Skeletal muscle tissue (tissue), 4 donors: Measurements from ENCODE around the gene ANK2. TPM values are rescaled to one million over a fixed set of nuclear protein-coding genes. Genes with fewer than 3 reads are reported as not detected.

Source experiments
- H3K27ac ChIP-seq: one replicate; pipeline ENCODE4 v1.7.0; 2013; ENCODE audit warnings: mild to moderate bottlenecking, low read depth, low read length, inconsistent platforms
- H3K27me3 ChIP-seq, 3 donors: one replicate each; pipeline ENCODE4 v1.7.0; 2013; ENCODE audit warnings: low read length in 3 of 3; ENCODE audit not compliant: control insufficient read depth in 3 of 3, insufficient read depth in 3 of 3
- H3K36me3 ChIP-seq, 3 donors: one replicate each; pipeline ENCODE4 v1.7.0; 2013; ENCODE audit warnings: low read length in 3 of 3; ENCODE audit not compliant: control insufficient read depth in 3 of 3, insufficient read depth in 3 of 3
- H3K4me1 ChIP-seq, 3 donors: one replicate each; pipeline ENCODE4 v1.7.0; 2013; ENCODE audit warnings: low read length in 3 of 3, mild to moderate bottlenecking in 3 of 3; ENCODE audit not compliant: control insufficient read depth in 3 of 3, insufficient read depth in 3 of 3
- H3K4me3 ChIP-seq, 3 donors: one replicate each; pipeline ENCODE4 v1.7.0; 2013; ENCODE audit warnings: low read length in 3 of 3
- H3K9ac ChIP-seq, 3 donors: one replicate each; pipeline ENCODE4 v1.7.0; 2013; ENCODE audit warnings: low read length in 3 of 3, mild to moderate bottlenecking in 3 of 3, moderate library complexity in 2 of 3, low read depth in 1 of 3
- H3K9me3 ChIP-seq, 3 donors: one replicate each; pipeline ENCODE4 v1.7.0; 2013; ENCODE audit warnings: low read length in 3 of 3; ENCODE audit not compliant: control insufficient read depth in 3 of 3
- total RNA-seq: library from RNA; depleted of rRNA; stranded (reverse); fragments of >200 nt; gene quantifications from one replicate; pipeline ENCODE4 v1.2.3, GENCODE V29; 2014
- donor health status: Osteomylitis.

ANK2 gene
- total RNA-seq, 1 donor from 2014 or later: 383 TPM

DNA sequence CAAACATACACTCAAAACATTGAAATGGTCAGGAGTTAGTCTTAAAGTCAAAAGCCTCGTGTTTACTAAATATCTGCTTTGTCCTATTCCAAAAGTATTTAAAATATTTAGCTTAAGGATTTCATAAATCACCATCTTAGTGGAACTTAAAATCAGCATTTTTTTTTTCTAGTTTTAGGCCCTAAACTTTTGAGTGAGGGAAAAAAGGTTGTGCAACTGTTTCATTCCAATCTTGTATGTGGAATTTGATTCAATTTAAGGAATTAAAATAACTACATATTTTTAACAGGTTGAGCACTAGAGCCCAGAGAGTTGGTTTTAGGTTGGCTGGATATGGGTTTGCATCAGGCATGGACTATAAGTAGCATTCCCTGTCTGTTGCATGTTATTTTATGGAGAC lies 35.7 kb upstream of the ANK2 start:
- no peaks in the 10 kb centered on the region for H3K27me3 ChIP-seq
- H3K4me1 ChIP-seq: no peaks in the 10 kb centered on the region
- H3K9ac ChIP-seq: no peak overlapping the region
- no peaks in the 10 kb centered on the region for H3K36me3 ChIP-seq
- no peaks in the 10 kb centered on the region for H3K9me3 ChIP-seq
- H3K27ac ChIP-seq: no peak overlapping the region
- H3K4me3 ChIP-seq: no peak overlapping the region

DNA sequence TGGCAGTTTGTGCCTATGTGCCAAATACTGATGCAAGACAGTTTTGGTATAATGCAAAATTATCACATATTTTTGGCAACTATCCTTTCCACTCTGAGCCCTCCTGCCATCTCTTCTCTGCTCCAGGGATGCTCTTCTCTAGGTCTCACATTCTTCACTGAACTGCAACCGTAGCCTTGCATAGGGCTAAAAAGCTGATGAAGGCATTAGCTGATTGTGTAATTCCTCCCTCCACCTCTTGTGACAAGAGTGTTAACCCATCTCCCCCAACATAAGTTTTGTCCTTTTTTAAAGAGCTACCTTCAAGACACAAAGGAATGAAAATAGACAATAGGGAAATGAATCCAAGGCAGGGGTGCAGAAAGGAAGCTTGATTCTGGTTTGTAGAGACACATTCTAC lies 33.1 kb upstream of the ANK2 start:
- Histone ChIP-seq H3K36me3 (no peaks in the 10 kb centered on the region), H3K27me3 (no peaks in the 10 kb centered on the region), H3K4me1 (peaks cover 0 to 3% (median 0%) of the 10 kb centered on the region in 3 donors), H3K27ac (no peak overlapping the region), H3K4me3 (no peak overlapping the region), H3K9ac (no peak overlapping the region), H3K9me3 (no peaks in the 10 kb centered on the region)

DNA sequence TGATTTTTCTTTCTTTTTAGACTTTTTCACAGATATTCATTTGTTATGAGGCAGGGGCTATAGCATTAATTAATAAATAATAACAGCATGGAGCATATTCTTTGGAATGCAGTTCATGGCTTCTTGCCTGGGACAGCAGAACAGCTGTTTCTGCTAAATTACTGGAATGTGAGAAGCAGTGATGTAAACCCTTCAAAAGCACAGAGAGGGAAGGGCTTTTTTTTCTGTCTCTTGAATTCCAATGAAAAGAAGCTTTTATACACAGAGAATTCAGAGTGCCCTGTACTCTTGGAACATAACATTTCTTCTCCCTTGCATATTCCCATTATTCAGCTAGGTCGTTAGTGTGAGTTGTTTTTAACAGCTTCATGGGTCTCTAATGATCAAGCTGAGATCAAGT lies 28.5 kb upstream of the ANK2 start:
- H3K9ac ChIP-seq: no peak overlapping the region
- no peak overlapping the region for H3K27ac ChIP-seq
- no peaks in the 10 kb centered on the region for H3K27me3 ChIP-seq
- peaks cover 0 to 5% (median 3%) of the 10 kb centered on the region in 3 donors for H3K4me1 ChIP-seq
- no peaks in the 10 kb centered on the region for H3K36me3 ChIP-seq
- no peak overlapping the region for H3K4me3 ChIP-seq
- H3K9me3 ChIP-seq: no peaks in the 10 kb centered on the region

DNA sequence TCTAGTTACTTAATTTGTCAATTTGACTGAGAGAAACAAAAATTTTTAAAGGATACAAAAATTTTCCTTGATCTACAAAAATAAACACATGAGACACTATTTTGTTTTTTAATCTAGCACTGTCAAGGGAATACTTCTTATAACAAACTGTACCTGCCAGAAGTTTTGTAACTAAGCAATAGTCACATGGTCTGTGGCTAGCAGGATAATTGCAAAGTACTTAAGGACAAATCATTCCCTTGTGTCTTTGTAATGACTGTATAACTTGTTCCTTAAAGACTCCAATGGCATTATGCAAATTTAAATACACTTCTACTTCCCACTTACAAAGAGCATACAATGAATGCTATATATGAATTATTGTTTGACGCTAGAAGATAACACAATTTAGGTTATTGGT lies 25.1 kb upstream of the ANK2 start:
- Histone ChIP-seq H3K9me3 (no peaks in the 10 kb centered on the region), H3K9ac (no peak overlapping the region), H3K4me3 (no peak overlapping the region), H3K4me1 (peaks cover 0 to 5% (median 3%) of the 10 kb centered on the region in 3 donors), H3K27me3 (no peaks in the 10 kb centered on the region), H3K27ac (no peak overlapping the region), H3K36me3 (no peaks in the 10 kb centered on the region)

DNA sequence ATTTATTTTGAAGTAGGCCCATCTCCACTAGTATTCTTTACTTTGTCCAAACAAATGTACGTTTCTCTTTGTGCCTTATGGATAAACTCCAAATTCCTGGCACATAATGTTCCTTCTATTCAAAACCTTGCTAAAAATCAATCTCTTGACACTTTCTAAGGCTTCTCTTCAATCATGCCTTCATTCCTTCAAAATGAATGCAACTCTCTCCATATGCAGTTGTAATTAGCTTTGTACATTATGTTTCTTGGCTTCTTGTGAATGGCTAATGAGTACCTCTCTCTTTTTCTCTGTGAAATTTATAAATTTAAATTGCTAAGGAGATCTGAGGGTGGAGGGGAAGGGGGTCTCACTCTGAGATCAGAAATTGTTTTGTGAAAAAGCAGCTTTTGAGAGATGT lies 24.0 kb upstream of the ANK2 start:
- Histone ChIP-seq H3K27ac (no peak overlapping the region), H3K27me3 (no peaks in the 10 kb centered on the region), H3K4me1 (peaks cover 0 to 5% (median 3%) of the 10 kb centered on the region in 3 donors), H3K9ac (no peak overlapping the region), H3K9me3 (no peaks in the 10 kb centered on the region), H3K36me3 (no peaks in the 10 kb centered on the region), H3K4me3 (no peak overlapping the region)

DNA sequence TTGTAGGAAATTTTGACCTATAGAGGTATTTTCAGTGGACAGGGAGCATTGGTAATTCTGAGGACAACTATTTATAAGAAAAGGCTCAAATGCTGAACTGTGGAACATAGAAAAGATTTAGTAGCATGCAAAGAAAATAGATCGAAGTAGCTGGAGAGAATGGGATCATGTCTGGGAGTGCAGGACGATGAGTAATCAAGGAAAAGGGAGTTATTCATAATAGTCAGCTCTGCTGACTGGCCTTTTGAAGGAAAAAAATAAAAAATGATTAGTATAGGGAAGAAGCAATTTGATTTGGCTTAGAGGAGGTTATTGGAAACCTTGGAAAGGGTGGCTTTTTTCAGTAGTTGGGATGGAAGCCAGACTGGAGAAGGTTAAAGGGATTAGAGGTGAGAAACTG lies 22.9 kb upstream of the ANK2 start:
- Histone ChIP-seq H3K36me3 (no peaks in the 10 kb centered on the region), H3K27me3 (no peaks in the 10 kb centered on the region), H3K27ac (no peak overlapping the region), H3K4me3 (no peak overlapping the region), H3K9ac (no peak overlapping the region), H3K4me1 (peaks cover 0 to 5% (median 0%) of the 10 kb centered on the region in 3 donors), H3K9me3 (no peaks in the 10 kb centered on the region)

DNA sequence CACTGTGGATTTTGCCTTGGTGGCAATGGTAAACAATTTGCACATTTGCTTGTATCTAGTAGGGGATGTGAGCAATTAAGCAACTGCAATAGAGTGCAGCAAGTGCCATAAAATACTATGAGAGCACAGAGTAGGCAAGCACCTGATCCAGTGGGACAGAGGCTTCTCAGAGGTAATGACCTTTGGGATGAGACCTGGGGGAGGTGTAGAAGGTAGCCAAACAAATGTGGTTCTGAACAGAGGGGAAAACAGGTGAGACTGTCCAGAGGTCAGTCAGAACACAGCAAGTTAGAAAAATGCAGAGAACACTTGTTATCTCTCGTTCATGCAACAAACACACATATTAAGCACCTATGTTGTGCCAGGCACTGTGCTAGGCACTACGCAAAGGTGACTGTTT lies 21.4 kb upstream of the ANK2 start:
- Histone ChIP-seq H3K27ac (no peak overlapping the region), H3K27me3 (no peaks in the 10 kb centered on the region), H3K9me3 (no peaks in the 10 kb centered on the region), H3K36me3 (no peaks in the 10 kb centered on the region), H3K9ac (no peak overlapping the region), H3K4me1 (no peaks in the 10 kb centered on the region), H3K4me3 (no peak overlapping the region)

DNA sequence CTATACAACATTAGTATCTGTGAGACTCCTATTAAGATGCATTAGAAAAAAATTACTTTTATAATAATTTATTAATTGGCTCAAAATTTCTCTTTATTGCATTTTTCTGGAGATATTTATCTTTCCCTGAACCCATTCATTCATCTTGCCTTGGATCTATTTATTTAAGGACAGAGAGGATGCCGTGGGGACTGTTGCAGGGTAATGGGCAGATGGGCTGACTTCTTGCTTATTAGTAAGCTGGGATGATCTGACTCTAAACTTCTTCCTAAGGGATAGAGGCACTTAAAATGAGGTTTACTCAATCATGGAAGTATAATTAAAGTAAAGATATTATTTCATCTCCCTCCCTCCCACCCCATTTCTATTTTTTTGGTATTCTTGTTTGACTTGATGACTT lies 18.2 kb upstream of the ANK2 start:
- Histone ChIP-seq H3K4me3 (no peak overlapping the region), H3K27ac (no peak overlapping the region), H3K9me3 (no peaks in the 10 kb centered on the region), H3K4me1 (no peaks in the 10 kb centered on the region), H3K27me3 (no peaks in the 10 kb centered on the region), H3K36me3 (no peaks in the 10 kb centered on the region), H3K9ac (no peak overlapping the region)

DNA sequence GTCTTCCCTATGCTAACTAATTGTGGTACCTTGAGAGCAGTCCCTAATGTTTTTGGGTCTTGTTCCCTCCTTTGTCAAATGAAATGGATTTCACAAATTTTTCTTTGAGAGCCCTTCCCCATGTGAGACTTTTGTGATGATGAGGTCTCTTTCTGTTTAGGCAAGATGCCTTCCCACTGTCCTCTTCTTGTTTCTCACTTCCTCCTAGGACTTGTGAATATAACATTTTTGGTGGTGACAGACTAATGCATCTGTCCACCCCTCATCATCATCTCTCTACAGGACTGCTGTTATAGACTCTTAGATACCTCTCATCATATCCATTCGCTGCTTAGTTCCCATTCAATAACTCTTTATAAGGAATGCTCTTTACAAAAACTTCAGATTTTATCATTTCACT lies 8.7 kb upstream of the ANK2 start:
- peaks cover 0 to 7% (median 0%) of the 10 kb centered on the region in 3 donors for H3K9me3 ChIP-seq
- no peaks in the 10 kb centered on the region for H3K27me3 ChIP-seq
- H3K4me1 ChIP-seq: no peaks in the 10 kb centered on the region
- no peak overlapping the region for H3K4me3 ChIP-seq
- no peak overlapping the region for H3K27ac ChIP-seq
- H3K36me3 ChIP-seq: no peaks in the 10 kb centered on the region
- H3K9ac ChIP-seq: no peak overlapping the region

DNA sequence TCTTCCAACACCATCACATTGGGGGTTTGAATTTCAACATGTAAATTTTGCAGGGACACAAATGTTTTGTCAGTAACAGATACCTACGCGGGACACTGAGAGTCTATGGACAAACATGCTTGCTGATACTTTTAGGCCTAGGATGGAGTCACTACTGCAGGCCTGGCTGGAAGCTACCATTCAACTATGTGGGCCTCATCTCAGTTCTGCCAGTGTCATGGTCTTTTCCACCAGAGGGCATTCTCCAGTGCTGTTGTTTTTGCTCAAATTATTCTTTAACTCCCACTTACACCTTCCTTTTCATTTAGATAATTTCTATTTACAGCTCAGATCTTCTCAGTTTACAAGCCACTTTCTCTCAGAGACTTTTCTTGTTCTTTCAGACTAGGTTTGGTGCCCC lies 7.0 kb upstream of the ANK2 start:
- no peak overlapping the region for H3K9ac ChIP-seq
- no peaks in the 10 kb centered on the region for H3K27me3 ChIP-seq
- no peak overlapping the region for H3K4me3 ChIP-seq

DNA sequence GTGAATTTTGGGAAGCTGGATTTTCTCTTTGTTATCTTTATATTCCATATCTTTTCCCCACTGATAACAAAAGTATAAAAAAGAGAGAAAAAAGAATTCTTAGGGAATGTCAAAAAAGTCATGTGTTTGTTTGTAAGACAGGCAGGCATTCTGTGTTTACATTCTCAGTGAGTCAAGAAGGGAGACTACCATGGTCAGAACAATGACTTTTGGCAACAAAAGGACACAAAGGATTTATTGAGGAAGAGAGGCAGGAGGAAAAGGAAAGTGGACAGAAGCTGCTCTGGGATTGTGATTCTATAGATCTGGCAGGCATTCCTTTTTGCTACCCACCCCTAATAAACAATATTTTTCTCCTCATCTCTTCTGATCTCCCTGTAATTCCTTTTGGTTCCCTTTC lies 5.9 kb upstream of the ANK2 start:
- Histone ChIP-seq H3K4me1 (no peaks in the 10 kb centered on the region), H3K9ac (no peak overlapping the region), H3K4me3 (no peak overlapping the region), H3K27me3 (no peaks in the 10 kb centered on the region), H3K27ac (no peak overlapping the region), H3K9me3 (peaks cover 0 to 7% (median 0%) of the 10 kb centered on the region in 3 donors), H3K36me3 (no peaks in the 10 kb centered on the region)

More for the DNA sequence above, 7.0 kb upstream of the ANK2 start:
- Histone ChIP-seq H3K4me1 (no peaks in the 10 kb centered on the region), H3K36me3 (no peaks in the 10 kb centered on the region), H3K9me3 (peaks cover 0 to 7% (median 0%) of the 10 kb centered on the region in 3 donors), H3K27ac (no peak overlapping the region)
